BJ (cell line): Measurements from ENCODE around the gene CHN2. TPM values are rescaled to one million over a fixed set of nuclear protein-coding genes. Genes with fewer than 3 reads are reported as not detected.
A peak's percentile ranks its signal among the peaks of the same experiment; 100 is the strongest.

Experiments
- CTCF ChIA-PET: fragments of 350-600 bp; formaldehyde crosslinking; extraction: SDS; loops from one replicate; lab custom pipeline; 2021; ENCODE audit warnings: antibody characterized with exemption, inconsistent platforms; lab: Yijun Ruan, JAX
- POLR2A ChIA-PET: fragments of 300-600 bp; sonication (Branson Sonifier 250); formaldehyde crosslinking; extraction: SDS; loops from one replicate; lab custom pipeline; 2021; ENCODE audit warnings: antibody characterized with exemption; lab: Charles Lee
- DNase-seq: peaks from one replicate; pipeline ENCODE4 v3.0.0-alpha.2; 2011; ENCODE audit warnings: low read depth
- H3K27me3 ChIP-seq: 2 replicates; pipeline ENCODE4 v1.6.0; 2011; ENCODE audit warnings: low read length; ENCODE audit not compliant: control insufficient read depth, insufficient read depth
- H3K36me3 ChIP-seq: 2 replicates; pipeline ENCODE4 v1.5.1; 2011; ENCODE audit warnings: low read length; ENCODE audit not compliant: control insufficient read depth, insufficient read depth
- H3K4me3 ChIP-seq: 2 replicates; pipeline ENCODE4 v1.5.1; 2011; ENCODE audit warnings: low read depth, mild to moderate bottlenecking, control low read depth, low read length
- polyA plus RNA-seq: library from polyadenylated mRNA; depleted of rRNA; stranded (reverse); fragments of >200 nt; gene quantifications from 2 replicates; pipeline ENCODE4 v1.2.3, GENCODE V29; 2011
- TF ChIP-seq, protein P1 (sequence below): IDR thresholded peaks from 2 replicates; pipeline ENCODE4 v1.5.1; 2011; ENCODE audit warnings: low read depth, mild to moderate bottlenecking, control low read depth, inconsistent platforms, low read length, moderate library complexity; ENCODE audit not compliant: insufficient read depth

CHN2 gene
- polyA plus RNA-seq, 1 experiment = not detected

DNA sequence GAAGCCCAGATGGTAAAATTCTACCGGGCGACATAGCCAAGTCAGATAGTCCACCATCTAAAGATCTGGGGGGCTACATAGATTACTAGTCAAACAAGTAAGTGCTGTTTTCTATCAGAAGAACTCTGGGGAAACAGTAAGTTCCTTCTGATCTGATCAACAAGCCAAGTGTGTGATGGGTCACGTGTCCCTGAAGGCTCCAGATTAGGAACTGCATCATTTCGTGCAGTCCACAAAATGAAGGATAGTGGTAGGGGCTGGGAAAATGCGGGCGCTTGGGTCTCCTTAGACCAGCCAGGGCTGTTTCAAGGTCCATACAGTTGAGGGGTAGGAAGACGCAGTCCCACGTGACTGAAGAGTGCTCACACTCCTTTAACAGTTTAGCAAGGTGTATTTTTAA is 1.8 kb upstream of the CHN2 start:
- Histone ChIP-seq H3K36me3 (no peaks in the 10 kb centered on the region), H3K4me3 (no peak overlapping the region), H3K27me3 (peaks cover 14% of the 10 kb centered on the region)
- TF ChIP-seq, protein P1, sequence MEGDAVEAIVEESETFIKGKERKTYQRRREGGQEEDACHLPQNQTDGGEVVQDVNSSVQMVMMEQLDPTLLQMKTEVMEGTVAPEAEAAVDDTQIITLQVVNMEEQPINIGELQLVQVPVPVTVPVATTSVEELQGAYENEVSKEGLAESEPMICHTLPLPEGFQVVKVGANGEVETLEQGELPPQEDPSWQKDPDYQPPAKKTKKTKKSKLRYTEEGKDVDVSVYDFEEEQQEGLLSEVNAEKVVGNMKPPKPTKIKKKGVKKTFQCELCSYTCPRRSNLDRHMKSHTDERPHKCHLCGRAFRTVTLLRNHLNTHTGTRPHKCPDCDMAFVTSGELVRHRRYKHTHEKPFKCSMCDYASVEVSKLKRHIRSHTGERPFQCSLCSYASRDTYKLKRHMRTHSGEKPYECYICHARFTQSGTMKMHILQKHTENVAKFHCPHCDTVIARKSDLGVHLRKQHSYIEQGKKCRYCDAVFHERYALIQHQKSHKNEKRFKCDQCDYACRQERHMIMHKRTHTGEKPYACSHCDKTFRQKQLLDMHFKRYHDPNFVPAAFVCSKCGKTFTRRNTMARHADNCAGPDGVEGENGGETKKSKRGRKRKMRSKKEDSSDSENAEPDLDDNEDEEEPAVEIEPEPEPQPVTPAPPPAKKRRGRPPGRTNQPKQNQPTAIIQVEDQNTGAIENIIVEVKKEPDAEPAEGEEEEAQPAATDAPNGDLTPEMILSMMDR = no peak
- no peak for DNase-seq
- ChIA-PET POLR2A (no interaction called here), CTCF (interaction anchor here (1.5 kb wide), 1 partner anchor 216 kb away, joined by 6 read pairs; no protein-coding TSS in a partner anchor)

GRCh38 chr7:29193316-29194205 is 1.0 kb upstream of the CHN2 start:
- Histone ChIP-seq H3K27me3 (peaks cover 14% of the 10 kb centered on the region), H3K4me3 (no peak overlapping the region), H3K36me3 (no peaks in the 10 kb centered on the region)
- CTCF ChIA-PET = no interaction called here
- TF ChIP-seq, protein P1 = no peak
- POLR2A ChIA-PET = no interaction called here
- no peak for DNase-seq

DNA sequence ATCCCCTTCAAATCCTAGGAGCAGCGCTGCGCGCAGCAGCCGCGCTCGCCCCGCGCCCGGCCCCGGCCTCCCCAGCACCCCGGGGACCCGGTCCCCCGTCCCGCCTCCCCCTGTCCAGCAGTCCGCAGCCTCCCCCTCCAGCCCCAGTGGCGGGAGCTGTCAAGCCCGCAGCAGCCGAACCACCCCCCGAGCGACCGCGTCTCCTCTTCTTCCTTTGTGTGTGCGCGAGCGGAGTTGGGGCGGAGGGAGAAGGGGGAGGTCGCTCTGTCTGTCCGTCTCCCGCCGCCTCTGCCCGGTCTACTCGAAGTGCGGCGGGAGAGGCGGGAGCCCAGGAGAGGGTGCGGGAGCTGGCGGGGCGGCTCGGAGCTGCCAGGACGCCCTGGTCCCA is 375 bp upstream of the CHN2 start:
- Histone ChIP-seq H3K4me3 (peak overlapping the region; percentile 36), H3K27me3 (peaks cover 14% of the 10 kb centered on the region), H3K36me3 (no peaks in the 10 kb centered on the region)
- TF ChIP-seq, protein P1 = no peak
- no peak for DNase-seq
- CTCF ChIA-PET = no interaction called here
- POLR2A ChIA-PET = no interaction called here

DNA sequence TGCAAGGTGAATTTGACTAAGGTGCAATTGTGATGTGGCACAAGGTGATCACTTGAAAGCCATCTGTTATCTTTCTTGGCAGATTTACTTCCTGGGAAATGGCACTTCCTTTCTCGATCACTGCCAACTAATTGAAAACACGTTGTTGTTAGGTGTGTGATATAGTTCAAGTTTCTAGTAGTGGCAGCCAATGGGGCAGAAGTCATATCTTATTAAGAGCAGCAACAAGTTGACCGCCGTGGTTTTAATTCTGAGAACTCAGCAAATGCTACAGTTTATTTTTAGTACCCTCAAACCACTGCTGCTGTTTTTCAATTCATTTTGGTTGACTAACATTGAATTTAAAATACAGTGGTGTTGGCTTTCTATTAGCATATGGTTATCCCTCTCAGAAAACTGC is 1.6 kb downstream of the CHN2 start:
- ChIA-PET POLR2A (no interaction called here), CTCF (interaction anchor here (1.0 kb wide), 1 partner anchor 213 kb away, joined by 3 read pairs; no protein-coding TSS in a partner anchor)
- Histone ChIP-seq H3K4me3 (no peak overlapping the region), H3K27me3 (peaks cover 12% of the 10 kb centered on the region), H3K36me3 (no peaks in the 10 kb centered on the region)
- TF ChIP-seq, protein P1 = no peak
- DNase-seq = no peak

GRCh38 chr7:29196971-29197595 is 2.5 kb downstream of the CHN2 start:
- Histone ChIP-seq H3K4me3 (no peak overlapping the region), H3K36me3 (no peaks in the 10 kb centered on the region), H3K27me3 (peaks cover 12% of the 10 kb centered on the region)
- TF ChIP-seq, protein P1 = no peak
- DNase-seq = no peak
- ChIA-PET POLR2A (no interaction called here), CTCF (interaction anchor here (1.0 to 1.4 kb wide), 2 partner anchors 212 to 275 kb away, joined by 3 read pairs; no protein-coding TSS in a partner anchor)
